Stimulated activated CD4-positive, alpha-beta T cell treated with anti-CD3 and anti-CD28 coated beads, Interleukin-12 subunit alpha, Interleukin-12 subunit beta, amount 100 ng/mL, for 4 hours (primary cell): ENCODE data around the gene STX12.

ENCODE experiments used
- DNase-seq: peaks from one replicate; pipeline ENCODE4 v3.0.0-alpha.2; 2020

The STX12 gene

DNA sequence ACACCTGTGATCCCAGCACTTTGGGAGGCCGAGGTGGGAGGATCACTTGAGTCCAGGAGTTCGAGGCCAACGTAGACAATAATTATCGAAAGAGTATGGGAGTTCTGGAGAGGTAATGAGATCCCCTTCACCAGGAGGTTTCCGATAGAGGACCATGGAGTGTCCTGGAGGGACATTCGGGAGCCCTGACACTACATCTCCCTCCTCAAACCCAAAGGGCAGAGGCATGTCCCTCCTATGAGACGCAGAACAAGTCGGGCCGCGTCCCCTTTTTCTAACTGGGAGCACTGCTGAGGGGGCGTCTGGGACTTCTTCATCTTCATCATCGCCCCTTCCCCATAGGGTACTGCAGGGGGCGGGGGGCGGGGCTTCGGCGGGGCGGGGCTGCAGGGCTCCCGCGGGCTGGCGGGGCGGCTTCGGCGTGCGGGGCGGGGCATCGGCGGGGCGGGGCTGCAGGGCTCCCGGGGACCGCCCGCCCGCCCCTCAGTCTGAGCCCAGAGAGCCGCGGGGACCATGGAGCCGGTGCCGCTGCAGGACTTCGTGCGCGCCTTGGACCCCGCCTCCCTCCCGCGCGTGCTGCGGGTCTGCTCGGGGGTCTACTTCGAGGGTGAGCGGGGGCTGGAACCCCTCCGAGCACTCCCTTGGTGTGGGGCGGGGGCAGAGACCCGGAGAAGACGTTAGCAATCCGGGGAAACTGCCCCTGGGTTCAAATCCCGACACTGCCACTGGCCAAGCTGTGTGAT, 99.2 kb downstream of the STX12 start, which contains the start of gene THEMIS2:
Gene THEMIS2 (plus strand): TSS at position 486 of the 743 bp plus-strand sequence. CDS start 28 bp downstream, at position 514.
- DNase-seq: peak; percentile 83

DNA sequence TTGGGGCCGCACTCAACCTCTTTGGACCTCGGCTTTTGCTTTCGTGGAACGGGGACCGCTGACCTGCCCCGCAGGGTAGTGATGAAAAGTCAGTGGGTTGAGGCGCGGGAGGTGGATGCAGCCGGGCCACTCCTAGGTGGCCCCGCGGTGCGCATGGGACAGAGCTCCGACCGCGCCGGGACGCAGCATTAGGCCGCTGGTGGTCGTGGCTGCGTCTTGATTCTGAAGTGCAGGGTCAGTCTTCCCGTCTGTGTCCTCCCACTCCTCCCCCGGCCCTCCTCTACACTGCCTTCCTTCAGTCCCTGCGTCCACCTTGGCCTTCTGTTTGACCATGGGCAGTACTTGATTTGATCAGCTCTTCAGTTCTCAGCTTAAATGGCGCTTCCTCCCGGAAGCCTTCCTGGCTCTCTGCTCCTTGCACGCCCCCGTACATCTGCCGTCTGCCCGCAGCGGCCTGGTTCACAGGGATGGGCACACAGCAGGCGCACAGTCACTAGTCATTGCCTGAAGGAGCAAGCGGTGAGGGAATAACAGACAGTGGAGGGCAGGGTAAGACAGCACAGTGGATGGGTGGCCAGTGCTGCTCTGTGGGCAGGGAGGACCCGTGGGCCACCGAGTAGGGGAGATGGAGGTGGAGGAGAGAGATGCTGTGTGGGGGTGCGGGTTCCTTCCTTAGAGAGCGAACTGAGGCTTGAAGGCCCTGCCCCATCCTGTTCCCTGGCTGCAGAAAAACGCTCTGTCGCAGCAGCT, 100.0 kb downstream of the STX12 start:
- DNase-seq: no peak

DNA sequence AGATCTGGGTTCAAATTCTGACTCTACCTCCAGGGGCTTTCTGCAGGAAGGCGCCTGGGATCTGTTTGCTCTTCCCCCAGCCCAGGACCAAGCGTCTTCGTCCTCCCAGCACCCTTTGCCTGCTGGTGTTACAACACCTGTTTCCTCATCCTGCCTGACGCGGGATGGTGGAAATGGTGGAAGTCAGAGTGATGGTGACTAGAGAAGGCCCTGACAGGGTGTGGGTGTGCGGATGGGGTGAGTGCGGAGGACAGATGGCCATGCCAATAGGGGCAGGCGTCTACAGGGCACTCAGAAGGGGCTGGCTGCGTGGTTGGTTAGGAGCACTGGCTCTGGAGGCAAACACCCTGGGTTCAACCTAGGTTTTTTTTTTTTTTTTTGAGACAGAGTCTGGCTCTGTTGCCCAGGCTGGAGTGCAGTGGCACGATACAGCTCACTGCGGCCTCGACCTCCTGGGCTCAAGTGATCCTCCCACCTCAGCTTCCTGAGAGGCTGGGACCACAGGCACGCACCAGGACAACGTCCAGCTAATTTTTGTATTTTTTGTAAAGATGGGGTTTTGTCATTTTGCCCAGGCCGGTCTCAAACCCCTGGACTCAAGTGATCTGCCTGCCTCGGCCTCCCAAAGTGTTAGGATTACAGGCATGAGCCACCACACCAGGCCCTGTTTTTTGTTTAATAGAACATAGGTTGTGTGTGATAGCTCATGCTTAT, 100.8 kb downstream of the STX12 start:
- DNase-seq: no peak
